Fibroblast of the aortic adventitia (primary cell): ENCODE measurements around the gene PBXIP1. TPM values are rescaled to one million over a fixed set of nuclear protein-coding genes. Genes with fewer than 3 reads are reported as not detected.

Source experiments
- DNase-seq: peaks from one replicate; pipeline ENCODE4 v3.0.0-alpha.2; 2010; ENCODE audit warnings: low read depth
- H3K4me3 ChIP-seq: 2 replicates; pipeline ENCODE4 v1.5.1; 2011; ENCODE audit warnings: low read depth, mild to moderate bottlenecking, control low read depth, low read length, moderate library complexity
- CTCF ChIP-seq: IDR thresholded peaks from 2 replicates; pipeline ENCODE4 v1.5.1; 2011; ENCODE audit warnings: mild to moderate bottlenecking, low read length, control low read depth, inconsistent platforms; ENCODE audit not compliant: insufficient read depth
- total RNA-seq: library from RNA; depleted of rRNA; stranded (reverse); fragments of >200 nt; gene quantifications from 2 replicates; pipeline ENCODE4 v1.2.3, GENCODE V29; 2012; ENCODE audit warnings: low replicate concordance

Gene PBXIP1
- total RNA-seq, 1 donor = 36.2 TPM

DNA sequence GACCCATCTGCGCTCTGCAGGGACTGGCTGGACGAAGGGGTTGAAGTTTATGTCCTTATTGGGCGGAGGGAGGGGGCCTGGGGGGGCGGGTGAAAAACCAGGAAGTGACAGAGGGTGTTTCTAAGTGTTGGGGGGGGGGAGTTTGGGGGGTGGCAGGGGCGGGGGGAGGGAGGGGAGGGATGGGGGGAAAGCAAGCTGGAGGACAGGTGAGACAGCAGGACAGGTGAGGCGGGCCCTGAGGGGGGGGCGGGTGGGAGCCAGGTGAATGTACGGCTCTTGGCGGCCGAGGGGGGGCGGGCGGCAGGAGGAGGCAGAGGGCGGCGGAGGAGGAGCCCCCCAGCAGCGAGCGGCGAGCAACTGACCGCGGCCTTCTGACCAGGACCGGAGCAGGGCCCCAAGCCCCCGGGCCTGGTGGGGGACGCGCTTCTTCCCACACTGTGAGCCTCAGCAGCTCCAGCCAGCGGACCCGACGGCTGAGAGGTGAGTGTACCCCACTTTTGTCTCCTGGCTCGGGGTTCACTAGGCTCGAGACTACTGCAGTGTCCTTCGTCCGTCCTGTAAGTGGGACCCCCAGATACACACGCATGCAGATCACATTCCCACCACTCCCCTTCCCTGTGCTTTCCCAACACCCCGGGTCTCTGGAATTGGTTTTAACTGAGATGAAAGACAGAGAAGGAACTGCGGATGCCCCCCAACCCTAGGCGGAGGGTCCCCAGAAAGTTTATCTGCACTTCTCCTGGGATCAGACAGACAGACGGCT lies 46.7 kb upstream of the PBXIP1 start, which contains the start of gene ZBTB7B:
ZBTB7B (plus strand) TSS at position 339 of the 763 bp plus-strand sequence. CDS start 11,859 bp downstream, outside the sequence.
- DNase-seq = no peak
- peak; percentile 14 for TF ChIP-seq CTCF
- H3K4me3 ChIP-seq = peak within 1 kb of the TSS; percentile 91

GRCh38 chr1:155001675-155002463 lies 46.0 kb upstream of the PBXIP1 start:
- DNase-seq = peak; percentile 98
- TF ChIP-seq CTCF = peak; percentile 61
- H3K4me3 ChIP-seq = peak overlapping the region; percentile 91

- no peak for TF ChIP-seq CTCF
- peak overlapping the region; percentile 79 for H3K4me3 ChIP-seq
- no peak for DNase-seq
Observed at GRCh38 chr1:155001425-155001674, 45.5 kb upstream of the PBXIP1 start.

- peak; percentile 86 for DNase-seq
- peak overlapping the region; percentile 79 for H3K4me3 ChIP-seq
- TF ChIP-seq CTCF = no peak
Observed at GRCh38 chr1:155000726-155001424, 45.0 kb upstream of the PBXIP1 start.

DNA sequence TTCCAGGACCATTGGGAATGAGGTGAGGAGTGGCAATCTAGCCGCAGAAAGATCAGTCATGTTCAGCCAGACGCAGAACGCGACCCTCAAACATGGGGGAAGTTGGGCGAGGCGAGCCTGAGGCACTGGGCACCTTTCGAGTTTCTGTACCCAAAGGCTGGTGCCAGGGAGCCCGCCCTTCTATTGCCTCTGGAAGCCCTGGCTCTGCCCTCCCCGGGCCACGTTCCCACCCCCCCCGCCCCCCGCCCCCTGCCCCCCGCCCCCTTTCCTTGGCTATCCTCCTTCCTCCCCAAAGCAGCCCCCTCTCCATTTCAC lies 44.5 kb upstream of the PBXIP1 start:
- no peak for DNase-seq
- H3K4me3 ChIP-seq = peak overlapping the region; percentile 79
- no peak for TF ChIP-seq CTCF

- H3K4me3 ChIP-seq = peak overlapping the region; percentile 79
- no peak for DNase-seq
- TF ChIP-seq CTCF = no peak
Observed at GRCh38 chr1:154999571-155000410, 43.9 kb upstream of the PBXIP1 start.
